SU-DHL-6 (cell line): ENCODE results near the gene CCL21.

Source experiments
- EZH2phosphoT487 ChIP-seq: fragments of 200-600 bp; sonication (generic), shearing (Covaris generic); conservative IDR thresholded peaks from 2 replicates; pipeline ENCODE4 v1.6.1; 2018; ENCODE audit warnings: mild to moderate bottlenecking, antibody characterized with exemption, low read length, moderate library complexity, mixed read lengths
- TF ChIP-seq, protein P1 (sequence below): fragments of 200-600 bp; sonication (generic); IDR thresholded peaks from one replicate; pipeline ENCODE4 v1.5.1; 2017; ENCODE audit warnings: antibody characterized with exemption, mild to moderate bottlenecking, low read length, moderate library complexity; ENCODE audit not compliant: insufficient read depth, poor library complexity, severe bottlenecking

DNA sequence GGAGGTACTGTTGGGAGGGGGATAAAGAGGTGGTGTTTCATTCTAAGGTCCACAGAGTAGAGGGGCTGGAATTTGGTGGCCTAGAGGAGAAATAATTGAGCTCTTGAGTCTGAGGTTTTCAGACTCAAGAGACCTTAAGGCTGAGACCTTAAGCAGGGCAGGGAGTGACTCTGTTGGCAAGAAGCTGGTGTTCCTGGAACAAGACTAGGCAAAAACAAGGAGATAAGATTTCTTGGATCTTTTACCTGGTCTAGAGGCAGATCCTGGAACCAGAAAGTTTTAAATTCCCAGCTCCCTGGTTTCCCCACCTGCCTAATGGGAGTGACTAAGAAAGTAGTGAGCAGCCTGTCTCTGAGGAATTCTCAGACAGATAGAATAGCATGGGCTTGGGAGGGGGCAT, 4.1 kb upstream of the CCL21 start:
- TF ChIP-seq, protein P1, sequence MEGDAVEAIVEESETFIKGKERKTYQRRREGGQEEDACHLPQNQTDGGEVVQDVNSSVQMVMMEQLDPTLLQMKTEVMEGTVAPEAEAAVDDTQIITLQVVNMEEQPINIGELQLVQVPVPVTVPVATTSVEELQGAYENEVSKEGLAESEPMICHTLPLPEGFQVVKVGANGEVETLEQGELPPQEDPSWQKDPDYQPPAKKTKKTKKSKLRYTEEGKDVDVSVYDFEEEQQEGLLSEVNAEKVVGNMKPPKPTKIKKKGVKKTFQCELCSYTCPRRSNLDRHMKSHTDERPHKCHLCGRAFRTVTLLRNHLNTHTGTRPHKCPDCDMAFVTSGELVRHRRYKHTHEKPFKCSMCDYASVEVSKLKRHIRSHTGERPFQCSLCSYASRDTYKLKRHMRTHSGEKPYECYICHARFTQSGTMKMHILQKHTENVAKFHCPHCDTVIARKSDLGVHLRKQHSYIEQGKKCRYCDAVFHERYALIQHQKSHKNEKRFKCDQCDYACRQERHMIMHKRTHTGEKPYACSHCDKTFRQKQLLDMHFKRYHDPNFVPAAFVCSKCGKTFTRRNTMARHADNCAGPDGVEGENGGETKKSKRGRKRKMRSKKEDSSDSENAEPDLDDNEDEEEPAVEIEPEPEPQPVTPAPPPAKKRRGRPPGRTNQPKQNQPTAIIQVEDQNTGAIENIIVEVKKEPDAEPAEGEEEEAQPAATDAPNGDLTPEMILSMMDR: no peak
- TF ChIP-seq EZH2phosphoT487: no peak
